ENCODE measurements around the gene TPGS1.

DNA sequence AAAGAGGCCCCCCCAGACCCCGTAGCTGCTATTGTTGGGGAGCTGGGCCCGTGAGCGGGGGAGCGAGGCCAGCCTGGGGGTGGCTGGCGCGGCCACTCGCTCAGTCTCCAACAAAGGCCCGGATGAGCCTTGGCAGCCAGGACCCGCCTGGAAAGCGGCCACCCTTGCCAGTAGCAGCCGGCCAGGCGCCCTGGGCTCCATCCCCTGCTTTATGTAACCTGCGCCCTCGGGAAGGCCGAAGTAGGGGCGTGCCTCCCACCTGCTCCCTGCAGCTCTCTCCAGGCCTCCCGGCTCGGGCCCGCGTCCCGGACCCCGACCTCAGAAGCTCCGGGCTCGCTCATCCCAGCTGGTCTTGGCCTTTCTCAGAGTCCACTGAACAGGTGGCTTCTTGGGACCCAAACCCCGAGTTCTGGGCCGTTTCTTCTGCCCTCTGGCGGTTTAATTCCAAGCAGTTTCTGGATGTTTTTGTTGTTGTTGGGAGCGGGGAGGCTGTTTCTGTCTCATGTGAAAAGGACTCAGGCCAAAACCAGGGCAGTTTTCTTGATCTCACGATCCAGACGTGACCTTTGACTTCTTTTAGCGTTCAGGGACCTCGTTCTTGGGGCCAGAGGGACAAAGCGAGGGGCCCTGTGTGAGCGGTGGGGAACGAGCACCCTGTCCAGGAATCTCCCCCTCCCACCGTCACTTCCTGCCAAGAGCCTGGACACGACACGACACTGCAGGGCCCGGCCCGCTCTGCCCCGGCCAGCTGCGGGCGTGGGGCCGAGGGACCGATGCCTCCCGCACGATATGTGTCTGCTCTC, 25.5 kb downstream of the TPGS1 start:
- TF ChIP-seq, protein P1, sequence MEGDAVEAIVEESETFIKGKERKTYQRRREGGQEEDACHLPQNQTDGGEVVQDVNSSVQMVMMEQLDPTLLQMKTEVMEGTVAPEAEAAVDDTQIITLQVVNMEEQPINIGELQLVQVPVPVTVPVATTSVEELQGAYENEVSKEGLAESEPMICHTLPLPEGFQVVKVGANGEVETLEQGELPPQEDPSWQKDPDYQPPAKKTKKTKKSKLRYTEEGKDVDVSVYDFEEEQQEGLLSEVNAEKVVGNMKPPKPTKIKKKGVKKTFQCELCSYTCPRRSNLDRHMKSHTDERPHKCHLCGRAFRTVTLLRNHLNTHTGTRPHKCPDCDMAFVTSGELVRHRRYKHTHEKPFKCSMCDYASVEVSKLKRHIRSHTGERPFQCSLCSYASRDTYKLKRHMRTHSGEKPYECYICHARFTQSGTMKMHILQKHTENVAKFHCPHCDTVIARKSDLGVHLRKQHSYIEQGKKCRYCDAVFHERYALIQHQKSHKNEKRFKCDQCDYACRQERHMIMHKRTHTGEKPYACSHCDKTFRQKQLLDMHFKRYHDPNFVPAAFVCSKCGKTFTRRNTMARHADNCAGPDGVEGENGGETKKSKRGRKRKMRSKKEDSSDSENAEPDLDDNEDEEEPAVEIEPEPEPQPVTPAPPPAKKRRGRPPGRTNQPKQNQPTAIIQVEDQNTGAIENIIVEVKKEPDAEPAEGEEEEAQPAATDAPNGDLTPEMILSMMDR (IDR thresholded peaks at IDR 0.05) = no peak
- TF ChIP-seq POLR2A (IDR thresholded peaks at IDR 0.05) = no peak

Measured in lower leg skin (tissue), 3 donors.